K562 (cell line): ENCODE data around the gene UNC119.

Experiments used
- SMC3 ChIP-seq: conservative IDR thresholded peaks from 2 replicates; pipeline ENCODE4 v1.6.1; 2011; ENCODE audit warnings: low read depth, low read length, improper control_type of control experiment; ENCODE audit not compliant: insufficient read depth
- TCF7L2 ChIP-seq: fragments of 150-350 bp; IDR thresholded peaks from 2 replicates; pipeline ENCODE4 v1.6.1; 2016; ENCODE audit warnings: low read depth, mild to moderate bottlenecking, low read length, moderate library complexity
- ZNF134 ChIP-seq: fragments of 250-450 bp; sonication (Bioruptor Pico); conservative IDR thresholded peaks from 2 replicates; pipeline ENCODE4 v1.4.0; 2020
- ZNF184 ChIP-seq: sonication (generic); formaldehyde crosslinking; IDR thresholded peaks from 2 replicates; pipeline ENCODE4 v1.5.0; 2020; ENCODE audit warnings: missing genetic modification reagents
- ZNF444 ChIP-seq: fragments of 250-450 bp; sonication (Bioruptor Pico); IDR thresholded peaks from 2 replicates; pipeline ENCODE4 v1.4.0; 2020; ENCODE audit warnings: mild to moderate bottlenecking, moderate library complexity
- TF ChIP-seq, protein P1 (sequence below), 3 experiments: IDR thresholded peaks in 2 of 3; conservative IDR thresholded peaks in 1 of 3; 2 replicates each; pipeline ENCODE4 v1.5.1; 2011 to 2012; ENCODE audit warnings: low read length in 3 of 3, mild to moderate bottlenecking in 3 of 3, control low read depth in 2 of 3, improper control_type of control experiment in 1 of 3, inconsistent platforms in 1 of 3, low read depth in 1 of 3, mixed read lengths in 1 of 3, moderate library complexity in 1 of 3; ENCODE audit not compliant: insufficient read depth in 2 of 3

DNA sequence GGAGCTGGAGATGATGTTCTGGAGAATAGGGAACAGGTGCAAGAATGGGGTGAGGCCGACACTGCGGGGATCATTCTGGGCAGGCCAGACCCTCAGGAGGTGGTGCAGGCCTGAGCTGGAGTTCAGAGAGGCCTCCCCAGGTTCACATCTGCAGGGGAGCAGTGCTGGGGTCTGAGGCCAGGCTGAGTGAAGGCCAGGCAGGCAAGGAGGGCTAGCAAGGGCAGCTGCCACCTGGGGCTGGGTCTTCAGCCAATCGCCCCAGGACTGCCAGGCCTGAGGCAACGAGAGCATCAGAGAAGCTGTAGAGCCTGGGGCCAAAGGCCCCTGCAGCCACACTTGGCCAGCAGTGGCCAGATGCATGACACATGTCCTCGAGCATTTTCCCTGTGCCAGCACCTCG is 31.7 kb downstream of the UNC119 start:
- TF ChIP-seq ZNF134 (CRISPR knock-in tag) (no peak), TCF7L2 (no peak), ZNF184 (CRISPR knock-in tag) (no peak), SMC3 (no peak), ZNF444 (CRISPR knock-in tag) (no peak)
- TF ChIP-seq, protein P1, sequence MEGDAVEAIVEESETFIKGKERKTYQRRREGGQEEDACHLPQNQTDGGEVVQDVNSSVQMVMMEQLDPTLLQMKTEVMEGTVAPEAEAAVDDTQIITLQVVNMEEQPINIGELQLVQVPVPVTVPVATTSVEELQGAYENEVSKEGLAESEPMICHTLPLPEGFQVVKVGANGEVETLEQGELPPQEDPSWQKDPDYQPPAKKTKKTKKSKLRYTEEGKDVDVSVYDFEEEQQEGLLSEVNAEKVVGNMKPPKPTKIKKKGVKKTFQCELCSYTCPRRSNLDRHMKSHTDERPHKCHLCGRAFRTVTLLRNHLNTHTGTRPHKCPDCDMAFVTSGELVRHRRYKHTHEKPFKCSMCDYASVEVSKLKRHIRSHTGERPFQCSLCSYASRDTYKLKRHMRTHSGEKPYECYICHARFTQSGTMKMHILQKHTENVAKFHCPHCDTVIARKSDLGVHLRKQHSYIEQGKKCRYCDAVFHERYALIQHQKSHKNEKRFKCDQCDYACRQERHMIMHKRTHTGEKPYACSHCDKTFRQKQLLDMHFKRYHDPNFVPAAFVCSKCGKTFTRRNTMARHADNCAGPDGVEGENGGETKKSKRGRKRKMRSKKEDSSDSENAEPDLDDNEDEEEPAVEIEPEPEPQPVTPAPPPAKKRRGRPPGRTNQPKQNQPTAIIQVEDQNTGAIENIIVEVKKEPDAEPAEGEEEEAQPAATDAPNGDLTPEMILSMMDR (IDR thresholded peaks at IDR 0.05 in 2 of 3, conservative IDR thresholded peaks at IDR 0.05 in 1 of 3; ENCODE audit: insufficient read depth in 2 of 3, low read depth in 1 of 3, low read length in 3 of 3): no peak
